ENCODE data around the gene ERI3. TPM values are rescaled to one million over a fixed set of nuclear protein-coding genes. Genes with fewer than 3 reads are reported as not detected.
"Not testable (repeated sequence)": the region's sequence is repeated elsewhere in the genome, so short reads cannot be mapped to it uniquely, and the experiment has no call there.

The ERI3 gene
- total RNA-seq, 1 experiment from 2014 or later = 58.9 TPM

DNA sequence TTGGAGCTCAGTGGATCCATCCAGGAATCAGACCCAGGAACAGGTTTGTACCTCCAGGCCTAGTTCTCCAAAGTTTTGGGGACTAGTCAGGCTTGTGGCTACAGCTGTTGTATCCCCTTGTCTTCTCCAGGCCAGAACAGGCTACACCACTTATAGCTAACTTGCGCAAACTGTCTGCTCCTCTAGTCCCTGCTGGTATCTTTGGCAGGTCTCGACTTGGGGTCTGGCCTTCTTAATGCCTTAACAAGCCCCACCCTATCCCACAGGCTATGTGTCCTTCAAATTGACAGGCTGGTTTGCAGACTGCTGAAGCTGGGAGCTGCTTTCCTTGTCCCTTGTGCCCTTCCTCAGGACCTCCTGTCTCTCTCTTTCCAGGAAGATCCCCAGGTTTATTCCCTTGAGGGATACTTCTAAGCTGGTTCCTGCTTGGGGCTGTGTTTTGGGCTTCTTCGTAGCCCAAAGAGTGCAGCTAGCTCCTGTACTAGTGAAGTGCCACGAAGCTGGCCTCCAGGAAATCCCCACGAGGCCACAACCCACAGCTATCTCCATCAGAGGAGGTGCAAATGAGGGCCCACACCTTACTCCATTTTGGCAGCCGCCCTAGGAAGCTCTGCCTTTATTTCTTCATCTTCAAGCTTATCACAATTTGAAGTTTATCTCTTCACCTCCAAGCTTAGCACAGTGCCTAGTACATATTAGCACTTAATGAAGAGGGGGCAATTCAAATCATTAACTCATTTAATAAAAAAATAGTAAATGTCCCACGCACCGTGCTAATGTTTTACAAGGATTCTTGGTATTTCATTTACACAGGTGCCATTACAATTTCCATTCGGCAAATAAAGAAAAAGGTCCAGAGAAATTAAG, 142.5 kb downstream of the ERI3 start:
- no peak for DNase-seq (ENCODE audit: low read depth)

DNA sequence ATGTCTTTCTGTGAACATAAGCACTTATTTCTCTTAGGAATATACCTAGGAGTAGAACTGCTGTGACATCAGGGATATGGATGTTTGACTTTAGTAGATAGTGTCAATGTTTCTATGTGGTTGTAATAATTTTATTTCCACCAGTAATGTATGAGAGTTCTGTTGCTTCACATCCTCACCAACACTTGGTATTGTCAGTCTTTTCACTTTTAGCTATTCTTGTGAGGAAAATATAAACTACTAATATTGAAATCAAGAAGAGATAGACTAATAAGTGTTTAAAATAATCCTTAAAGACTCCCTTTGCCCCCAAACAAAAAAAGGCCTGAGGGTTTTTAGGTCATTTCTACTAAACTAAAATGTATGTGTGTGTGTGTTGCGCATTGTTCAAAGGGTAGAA, 144.5 kb downstream of the ERI3 start:
- no peak for DNase-seq (ENCODE audit: low read depth)

DNA sequence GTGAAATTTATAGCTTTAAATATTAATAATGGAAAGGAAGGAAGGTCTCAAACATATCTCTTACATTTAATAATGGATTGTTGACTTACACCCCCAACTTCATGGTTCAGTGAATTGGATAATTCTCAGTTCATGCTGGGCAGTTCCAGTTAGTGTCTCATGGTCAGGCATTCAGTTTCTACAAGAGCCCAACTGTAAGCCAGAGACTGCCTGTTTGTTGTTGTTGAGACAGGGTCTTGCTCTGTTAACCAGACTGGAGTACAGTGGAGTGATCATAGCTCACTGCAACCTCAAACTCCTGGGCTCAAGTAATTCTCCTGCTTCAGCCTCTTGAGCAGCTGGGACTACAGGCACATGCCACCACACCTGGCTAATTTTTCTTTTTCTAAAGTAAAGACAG, 146.8 kb downstream of the ERI3 start:
- DNase-seq (ENCODE audit: low read depth) = no peak

DNA sequence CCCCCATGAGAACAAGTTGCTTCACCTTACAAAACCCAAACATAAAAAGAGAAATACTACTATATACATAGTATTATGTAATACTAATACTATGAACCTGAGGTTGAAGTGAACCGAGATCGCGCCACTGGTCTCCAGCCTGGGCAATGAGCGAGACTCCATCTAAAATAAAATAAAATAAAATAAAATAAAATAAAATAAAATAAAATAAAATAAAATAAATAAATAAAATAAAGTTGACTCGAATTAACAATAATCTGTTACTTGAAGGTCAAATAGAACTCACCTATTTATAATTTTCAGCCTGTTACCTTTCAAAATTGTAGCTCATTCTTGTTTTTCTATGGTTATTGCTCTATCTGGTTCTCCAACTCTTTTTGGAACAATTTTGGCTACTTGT, 148.5 kb downstream of the ERI3 start:
- DNase-seq (ENCODE audit: low read depth) = not testable (repeated sequence)

DNA sequence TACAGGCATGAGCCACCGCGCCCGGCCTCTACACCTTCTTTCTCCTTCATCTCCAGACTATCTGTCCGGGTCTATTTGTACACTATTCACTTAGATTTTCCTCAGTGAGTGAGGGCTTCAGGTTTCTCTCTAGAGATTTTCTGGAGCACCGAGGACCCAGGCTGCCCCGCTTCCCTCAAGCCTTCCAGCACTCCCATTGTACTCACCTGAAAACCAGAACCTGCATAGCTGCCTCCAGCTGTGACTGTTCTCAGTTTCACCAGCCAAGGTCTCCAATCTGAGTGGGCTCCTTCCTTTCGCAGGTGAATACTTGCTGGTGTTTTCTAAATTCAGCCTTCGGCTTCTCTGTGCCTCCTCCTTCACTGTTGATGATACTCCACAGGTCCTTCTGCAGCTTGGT, 154.7 kb downstream of the ERI3 start:
- no peak for DNase-seq (ENCODE audit: low read depth)

DNA sequence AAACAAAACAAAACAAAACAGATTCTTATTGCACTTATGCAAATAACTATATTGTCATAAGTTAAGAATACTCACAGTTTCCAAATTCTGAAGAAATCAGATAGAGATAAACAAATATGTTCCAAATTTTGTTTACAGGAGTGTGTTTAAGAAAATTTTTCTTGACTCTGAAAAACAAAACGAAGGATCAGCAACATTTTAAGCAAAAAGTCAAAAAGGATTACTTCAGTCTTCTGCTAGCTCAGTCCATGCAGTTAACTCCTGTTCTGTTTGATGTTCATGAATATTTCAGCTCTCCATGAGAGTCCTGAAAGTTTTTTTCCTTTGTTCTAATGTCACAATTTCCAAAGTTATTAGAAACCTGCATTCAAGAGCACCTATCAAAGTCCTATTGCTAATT, 180.4 kb downstream of the ERI3 start:
- no peak for DNase-seq (ENCODE audit: low read depth)

Other genes with a start within 250 kb of the ERI3 start
- 0.68 and 1.2 TPM in 2 replicates for gene KLF17, start 236.4 kb downstream of the ERI3 start, total RNA-seq (2014; rRNA removed; shearing (Covaris generic))
- gene KLF18, start 213.6 kb downstream of the ERI3 start, total RNA-seq (2014; rRNA removed; shearing (Covaris generic)) = not detected in 2 replicates
- 8.8 and 9.7 TPM in 2 replicates for gene DMAP1, start 141.8 kb downstream of the ERI3 start, total RNA-seq (2014; rRNA removed; shearing (Covaris generic))
- 43.1 and 59.5 TPM in 2 replicates for gene RNF220, start 50.0 kb upstream of the ERI3 start, total RNA-seq (2014; rRNA removed; shearing (Covaris generic))